GM12801 (cell line): ENCODE results near the gene CDH4.

Experiments used
- TF ChIP-seq, protein P1 (sequence below): IDR thresholded peaks from one replicate; pipeline ENCODE4 v1.5.1; 2011; ENCODE audit warnings: control low read depth; ENCODE audit not compliant: insufficient read length; ENCODE audit errors: extremely low read depth

The CDH4 gene

DNA sequence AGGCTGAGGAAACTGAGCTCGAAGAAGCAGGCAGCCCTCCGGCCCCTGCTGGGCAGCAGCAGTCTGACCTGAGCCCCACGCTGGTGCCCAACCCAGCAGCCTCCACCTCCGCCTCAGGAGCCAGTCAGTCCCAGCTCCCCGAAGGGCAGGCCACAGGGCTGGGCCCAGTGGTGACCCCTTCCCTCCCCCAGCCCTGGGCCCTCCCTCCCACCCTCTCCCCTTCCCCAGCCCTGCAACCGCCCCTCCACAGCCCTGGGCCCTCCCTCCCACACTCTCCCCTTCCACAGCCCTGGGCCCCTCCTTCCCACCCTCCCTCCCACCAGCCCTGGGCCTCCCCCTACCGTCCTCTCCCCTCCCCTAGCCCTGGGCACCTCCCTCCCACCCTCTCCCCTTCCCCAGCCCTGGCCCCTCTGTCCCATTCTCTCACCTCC is 698.6 kb downstream of the CDH4 start:
- TF ChIP-seq, protein P1, sequence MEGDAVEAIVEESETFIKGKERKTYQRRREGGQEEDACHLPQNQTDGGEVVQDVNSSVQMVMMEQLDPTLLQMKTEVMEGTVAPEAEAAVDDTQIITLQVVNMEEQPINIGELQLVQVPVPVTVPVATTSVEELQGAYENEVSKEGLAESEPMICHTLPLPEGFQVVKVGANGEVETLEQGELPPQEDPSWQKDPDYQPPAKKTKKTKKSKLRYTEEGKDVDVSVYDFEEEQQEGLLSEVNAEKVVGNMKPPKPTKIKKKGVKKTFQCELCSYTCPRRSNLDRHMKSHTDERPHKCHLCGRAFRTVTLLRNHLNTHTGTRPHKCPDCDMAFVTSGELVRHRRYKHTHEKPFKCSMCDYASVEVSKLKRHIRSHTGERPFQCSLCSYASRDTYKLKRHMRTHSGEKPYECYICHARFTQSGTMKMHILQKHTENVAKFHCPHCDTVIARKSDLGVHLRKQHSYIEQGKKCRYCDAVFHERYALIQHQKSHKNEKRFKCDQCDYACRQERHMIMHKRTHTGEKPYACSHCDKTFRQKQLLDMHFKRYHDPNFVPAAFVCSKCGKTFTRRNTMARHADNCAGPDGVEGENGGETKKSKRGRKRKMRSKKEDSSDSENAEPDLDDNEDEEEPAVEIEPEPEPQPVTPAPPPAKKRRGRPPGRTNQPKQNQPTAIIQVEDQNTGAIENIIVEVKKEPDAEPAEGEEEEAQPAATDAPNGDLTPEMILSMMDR, result no peak

DNA sequence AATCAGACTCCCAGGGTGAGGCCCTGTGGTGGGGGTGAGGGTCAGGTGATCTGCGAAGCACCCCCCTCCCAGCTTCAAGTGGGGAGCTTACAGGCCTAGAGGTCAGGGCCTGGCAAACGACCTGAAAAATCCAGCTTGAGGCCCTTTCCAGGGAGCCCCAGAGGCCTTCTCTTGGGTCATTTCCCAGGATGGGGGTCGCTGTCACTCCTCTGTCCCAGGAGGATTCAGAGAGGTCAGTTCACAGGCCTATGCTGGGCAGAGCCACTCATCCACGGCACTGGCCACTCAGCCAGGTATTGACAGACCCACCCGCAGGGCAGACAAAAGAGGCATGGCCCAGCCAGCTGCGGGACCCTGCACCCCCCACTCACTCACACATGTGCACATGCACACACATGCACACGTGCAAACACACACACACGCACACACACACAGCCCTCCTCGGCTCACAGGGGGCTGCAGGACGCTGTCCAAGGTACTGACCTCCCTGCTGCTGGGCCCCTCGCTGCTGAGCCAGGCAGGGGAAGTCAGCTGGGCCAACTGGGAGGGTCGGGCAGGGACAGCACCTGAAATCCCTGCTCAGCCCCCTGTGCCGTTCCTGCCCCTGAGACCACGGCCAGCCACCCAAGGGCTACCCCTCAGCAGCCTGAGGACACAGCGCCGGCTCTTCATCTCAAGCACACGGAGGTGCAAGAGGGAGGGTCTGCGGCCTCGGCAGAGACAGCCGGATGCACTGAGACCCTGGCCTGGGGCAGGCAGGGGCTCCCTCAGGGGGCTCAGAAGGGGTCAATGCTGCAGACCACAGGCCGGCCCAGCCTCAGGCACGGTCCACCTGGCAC is 699.9 kb downstream of the CDH4 start:
- TF ChIP-seq, protein P1, result no peak

DNA sequence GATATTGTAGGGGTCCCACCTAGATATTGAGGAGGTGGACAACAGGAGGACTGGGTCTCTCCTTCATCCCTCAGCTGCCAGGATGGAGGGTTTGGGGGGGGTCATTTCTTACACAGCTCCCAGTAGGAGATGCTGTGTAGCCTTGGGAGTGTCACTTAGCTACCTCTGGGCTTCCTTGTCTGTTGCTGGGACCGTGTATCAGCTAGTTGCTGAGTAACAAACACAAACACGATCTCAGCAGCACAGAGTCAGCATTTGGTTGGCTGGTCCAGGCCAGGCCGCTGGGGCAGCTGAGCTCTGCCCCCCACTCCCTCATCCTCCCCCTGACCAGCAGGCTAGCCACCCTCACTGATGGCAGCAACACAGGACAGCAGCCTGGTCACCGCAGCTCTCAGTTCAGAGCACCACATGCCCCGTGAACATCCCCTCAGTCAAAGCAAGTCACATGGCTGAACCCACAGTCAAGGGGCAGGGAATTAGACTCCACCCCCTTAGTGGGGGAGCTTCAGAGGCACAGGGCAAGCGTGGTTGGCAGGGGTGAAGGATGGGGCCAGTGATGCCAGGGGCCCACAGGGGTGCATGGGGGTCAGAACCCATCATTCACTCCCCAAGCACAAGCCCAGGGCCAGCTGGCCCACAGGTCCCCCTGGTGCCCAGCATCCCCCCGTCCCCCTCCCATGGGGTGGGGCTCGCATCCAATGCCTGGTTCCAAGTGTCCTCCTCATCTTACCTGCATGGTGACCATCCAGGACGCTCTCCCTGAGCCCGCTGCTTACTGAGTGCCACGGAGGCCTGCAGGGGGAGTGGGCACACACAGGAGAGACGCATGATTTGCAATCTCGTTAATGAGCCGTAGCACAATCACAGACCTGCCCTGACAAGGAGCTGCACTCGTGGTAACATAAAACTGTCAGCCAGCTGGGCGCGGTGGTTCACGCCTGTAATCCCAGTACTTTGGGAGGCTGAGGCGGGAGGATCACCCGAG is 701.3 kb downstream of the CDH4 start:
- TF ChIP-seq, protein P1, result no peak

DNA sequence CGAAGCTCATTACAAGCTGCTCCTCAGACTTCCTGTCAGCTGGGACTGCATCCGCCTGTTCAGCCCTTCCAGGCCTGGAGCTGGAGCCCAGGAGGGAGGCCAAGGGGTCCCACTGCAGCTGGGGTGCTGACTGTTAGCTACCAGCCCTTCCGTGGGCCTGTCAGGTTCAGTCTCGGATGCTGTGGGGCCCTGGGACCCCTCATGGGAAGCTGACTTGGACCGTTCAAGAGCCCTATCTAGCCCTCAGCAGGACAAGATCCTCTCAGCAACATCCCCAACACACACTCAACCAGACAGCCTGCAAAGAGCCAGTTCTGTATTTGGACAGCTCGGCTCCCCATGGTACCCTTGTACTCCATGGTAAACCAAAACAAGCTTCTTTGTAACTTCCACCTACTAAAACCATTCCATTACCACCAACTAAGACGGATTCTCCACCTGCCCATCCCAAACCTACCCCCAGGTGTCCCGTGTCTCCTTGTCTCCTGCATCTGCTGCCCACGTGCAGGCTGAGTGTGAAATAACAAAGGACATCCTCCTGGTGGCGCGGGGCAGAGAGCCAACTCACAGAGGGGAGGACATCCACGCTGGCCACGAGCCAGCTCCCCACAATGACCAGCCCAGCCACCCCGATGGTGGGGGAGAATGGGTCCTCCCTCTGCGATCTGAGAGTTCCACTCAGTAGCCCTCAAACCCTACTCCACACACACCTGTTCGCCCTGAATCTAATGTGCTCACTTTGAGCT is 702.4 kb downstream of the CDH4 start:
- TF ChIP-seq, protein P1, result no peak

DNA sequence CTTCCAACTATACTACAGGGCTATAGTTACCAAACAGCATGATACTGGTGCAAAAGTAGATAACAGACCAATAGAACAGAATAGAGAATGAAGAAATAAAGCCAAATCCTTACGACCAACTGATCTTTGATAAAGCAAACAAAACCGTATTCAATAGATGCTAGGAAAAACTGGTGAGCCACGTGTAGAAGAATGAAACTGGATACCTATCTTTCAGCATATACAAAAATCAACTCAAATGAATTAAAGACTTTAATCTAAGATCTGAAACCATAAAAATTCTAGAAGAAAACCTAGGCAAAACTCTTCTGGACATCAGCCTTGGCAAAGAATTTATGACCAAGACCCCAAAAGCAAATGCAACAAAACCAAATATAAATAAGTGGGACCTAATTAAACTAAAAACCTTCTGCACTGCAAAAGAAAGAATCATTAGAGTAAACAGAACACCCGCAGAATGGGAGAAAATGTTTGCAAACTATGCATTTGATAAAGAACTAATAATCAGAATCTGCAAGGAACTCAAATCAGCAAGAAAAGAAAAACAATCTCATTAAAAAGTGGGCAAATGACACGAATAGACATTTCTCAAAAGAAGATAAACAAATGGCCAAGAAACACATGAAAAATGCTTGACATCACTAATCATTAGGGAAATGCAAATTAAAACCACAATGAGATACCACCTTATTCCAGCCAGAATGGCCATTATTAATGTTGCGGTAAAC is 703.8 kb downstream of the CDH4 start:
- TF ChIP-seq, protein P1, result no peak

DNA sequence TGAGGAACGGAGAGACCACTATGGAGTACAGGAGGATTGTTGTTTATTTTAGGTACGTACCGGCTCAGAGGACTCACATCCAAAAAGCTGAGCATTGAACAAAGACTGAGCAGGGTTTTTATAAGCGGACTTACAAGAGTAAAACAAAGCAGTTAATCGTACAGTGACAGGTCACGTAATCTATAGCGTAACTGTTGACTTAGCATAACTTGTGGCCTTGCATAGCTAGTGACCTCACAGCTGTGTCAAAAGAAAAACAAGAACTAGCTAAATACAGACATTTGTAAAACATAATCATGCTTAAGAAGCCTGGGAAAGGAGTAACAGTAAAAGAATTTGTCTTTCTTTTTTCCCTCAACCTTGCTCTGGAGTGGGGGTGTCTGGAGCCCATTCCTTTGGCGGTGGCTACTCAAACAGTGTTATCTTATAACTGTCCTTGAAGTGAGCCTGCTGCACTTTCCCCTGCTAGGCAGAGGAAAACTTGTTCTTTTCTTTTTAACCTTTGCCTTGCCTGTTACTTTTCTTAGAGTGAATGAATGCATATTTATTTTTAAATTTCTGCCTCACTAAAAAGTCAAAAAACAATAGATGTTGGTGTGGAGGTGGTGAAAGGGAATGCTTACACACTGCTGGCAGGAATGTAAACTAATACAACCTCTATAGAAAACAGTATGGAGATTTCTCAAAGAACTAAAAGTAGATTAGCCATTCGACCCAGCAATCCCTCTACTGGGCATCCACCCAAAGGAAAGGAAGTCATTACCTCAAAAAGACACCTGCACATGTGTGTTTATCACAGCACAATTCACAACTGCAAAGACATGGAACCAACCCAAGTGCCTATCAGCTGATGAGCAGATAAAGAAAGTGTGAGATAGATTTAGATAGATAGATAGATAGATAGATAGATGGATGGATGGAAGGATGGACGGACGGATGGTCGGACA is 704.6 kb downstream of the CDH4 start:
- TF ChIP-seq, protein P1, result no peak
